Inflammatory macrophage treated with lipopolysaccharide for 1 hour (primary cell): ENCODE data around the gene DHRS1.
"Not testable (repeated sequence)": the region's sequence is repeated elsewhere in the genome, so short reads cannot be mapped to it uniquely, and the experiment has no call there.

Experiments
- DNase-seq, 2 donors: peaks; one replicate each; pipeline ENCODE4 v3.0.0-alpha.2; 2020 to 2022

DHRS1 gene

DNA sequence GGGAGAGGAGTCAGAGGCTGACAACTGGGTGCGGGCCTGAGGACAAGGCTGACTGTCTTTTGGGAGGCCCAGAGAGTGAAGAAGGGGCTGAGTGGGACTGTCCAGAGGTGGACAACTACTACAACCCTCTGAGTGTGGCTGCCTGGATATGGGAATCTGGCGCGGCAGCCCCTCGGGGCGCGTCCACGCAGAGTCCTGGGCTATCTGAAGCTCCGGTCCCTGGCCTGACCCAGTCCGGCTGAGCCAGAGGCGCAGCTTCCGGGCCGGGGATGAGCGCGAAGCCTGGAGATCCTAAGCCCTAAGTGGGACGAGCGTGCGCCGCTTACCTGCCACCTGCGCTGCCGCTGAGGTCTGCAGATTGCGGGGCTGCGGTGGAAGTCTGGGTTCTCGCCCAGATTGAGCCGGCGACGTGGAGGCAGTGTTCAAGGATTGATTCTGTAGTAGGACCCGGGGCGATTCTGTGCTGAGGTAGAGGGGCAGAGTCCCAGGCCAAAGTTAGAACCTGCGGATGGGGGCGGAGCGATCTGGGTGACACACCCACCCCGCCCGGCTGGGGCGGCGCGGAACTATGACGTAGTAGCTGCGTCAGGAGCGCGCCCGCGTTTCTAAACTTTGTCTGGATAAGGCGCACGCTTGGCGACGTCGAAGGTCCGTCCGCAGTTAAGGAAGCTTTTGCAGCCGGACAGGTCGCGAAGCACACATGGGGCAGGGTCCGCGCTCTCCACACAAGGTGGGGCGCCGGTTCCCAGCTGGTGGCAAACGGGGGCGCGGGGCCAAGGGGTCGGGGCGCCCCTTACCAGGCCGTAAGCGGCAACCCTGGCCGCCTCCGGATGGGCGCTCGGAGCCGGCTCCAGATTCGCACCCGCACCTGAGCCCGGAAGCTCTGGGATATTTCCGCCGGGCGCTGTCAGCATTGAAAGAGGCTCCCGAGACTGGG lies at the start of gene DHRS1, which contains the start of gene NOP9:
DHRS1 (minus strand) TSS at position 526 of the 937 bp plus-strand sequence. CDS start 674 bp downstream, outside the sequence.
NOP9 (plus strand) TSS at position 596 of the 937 bp plus-strand sequence; CDS start at position 701, 105 bp downstream.
- peak; percentile 83 to 98 for DNase-seq

DNA sequence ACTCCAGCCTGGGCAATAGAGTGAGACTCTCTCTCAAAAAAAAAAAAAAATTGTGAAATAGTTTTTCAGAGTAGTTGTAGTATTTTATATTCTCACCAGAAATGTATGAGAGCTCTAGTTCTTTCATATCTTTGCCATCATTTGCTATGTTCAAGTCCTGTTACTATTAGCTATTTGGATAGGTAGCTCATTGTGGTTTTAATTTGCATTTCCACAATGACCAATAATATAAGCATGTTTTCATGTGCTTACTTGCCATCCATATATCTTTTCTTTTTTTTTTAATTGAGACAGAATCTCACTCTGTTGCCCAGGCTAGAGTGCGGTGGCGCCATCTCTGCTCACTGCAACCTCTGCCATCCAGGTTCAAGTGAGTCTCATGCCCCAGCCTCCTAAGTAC lies 48.6 kb upstream of the DHRS1 start:
- no peak for DNase-seq

DNA sequence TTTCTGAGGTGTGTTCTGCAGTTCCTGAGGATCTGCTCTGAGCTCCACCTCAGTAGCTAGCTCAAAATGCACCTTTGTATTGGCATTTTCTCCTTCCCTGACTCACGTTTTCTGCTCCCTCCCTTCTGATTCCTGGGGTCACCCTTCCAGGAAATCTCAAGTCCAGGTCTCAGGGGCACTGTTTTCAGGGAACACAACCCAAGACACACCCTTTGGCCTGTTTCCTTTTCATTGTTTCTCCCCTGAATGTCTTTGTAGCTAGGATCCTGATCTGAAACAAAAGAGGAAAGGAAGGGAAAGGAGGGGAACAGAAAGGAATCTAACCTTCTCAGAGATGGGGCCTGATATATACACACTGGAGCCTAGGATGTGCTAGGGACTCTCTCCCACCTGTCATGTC lies 47.6 kb upstream of the DHRS1 start:
- DNase-seq: no peak

DNA sequence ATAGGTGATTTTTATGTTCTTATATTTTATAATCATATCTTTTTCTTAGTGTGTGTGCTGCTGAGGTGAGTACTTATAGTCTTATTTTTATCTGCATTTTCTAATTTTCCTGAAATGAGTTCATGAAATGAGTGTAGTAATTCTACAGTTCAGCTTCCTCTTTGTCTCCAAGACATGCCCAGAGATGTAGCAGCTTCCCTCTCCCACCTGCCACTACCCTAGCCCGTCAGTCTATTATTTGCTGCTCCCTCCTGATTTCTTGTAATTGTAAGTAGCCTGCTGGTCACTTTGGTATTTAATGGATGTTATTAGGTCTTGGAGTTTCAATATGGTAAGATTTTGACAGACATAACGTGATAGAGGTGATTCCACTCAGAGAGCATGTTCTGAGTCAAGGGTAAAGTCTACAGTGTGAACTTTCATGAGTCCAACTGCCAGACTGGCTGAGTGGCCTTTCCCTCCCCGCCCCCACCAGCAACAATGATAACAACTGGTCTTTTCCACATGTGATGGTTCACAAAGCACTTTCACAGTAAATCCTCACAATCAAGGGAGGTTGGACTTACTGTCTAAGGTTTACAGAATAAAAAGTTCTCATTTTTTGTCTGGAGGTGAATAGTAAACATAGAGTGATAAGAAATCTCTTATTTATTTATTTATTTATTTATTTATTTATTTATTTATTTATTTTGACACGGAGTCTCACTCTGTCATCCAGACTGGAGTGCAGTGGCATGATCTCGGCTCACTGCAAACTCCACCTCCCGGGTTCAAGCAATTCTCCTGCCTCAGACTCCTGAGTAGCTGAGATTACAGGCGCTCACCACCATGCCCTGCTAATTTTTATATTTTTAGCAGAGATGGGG lies 44.4 kb upstream of the DHRS1 start:
- DNase-seq: no peak

DNA sequence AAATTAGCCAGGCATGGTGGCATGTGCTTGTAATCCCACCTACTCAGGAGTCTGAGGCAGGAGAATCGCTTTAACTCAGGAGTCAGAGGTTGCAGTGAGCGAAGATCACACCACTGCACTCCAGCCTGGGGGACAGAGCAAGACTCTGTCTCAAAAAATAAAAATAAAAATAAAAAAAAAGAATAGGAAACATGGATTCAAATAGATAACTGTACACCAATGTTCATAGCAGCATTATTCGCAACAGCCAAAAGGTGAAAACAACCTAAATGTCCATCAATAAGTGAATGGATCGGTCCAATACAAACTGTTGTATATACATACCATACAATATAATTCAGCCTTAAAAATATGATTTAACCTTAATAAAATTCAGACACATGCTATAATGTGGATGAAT lies 43.3 kb upstream of the DHRS1 start:
- DNase-seq: no peak

DNA sequence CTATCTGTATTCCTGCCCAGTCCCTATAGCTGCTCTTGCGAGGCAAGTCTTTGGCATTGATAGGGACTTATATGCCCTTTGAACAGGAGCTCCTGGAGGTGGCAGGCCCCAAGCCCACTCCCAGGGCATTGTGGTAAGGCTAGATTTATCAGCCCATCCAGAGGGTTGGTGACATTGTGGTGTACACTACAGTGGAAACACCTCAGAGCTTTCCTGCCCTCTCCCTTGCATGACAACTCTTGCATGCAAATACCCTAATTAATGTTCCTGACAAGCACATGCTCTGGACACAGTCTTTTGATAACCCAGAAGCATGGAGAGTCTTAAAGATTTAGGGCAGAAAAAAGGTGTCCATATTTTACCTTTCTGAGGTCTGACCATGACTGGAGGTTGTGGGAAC lies 41.0 kb upstream of the DHRS1 start:
- DNase-seq: no peak

DNA sequence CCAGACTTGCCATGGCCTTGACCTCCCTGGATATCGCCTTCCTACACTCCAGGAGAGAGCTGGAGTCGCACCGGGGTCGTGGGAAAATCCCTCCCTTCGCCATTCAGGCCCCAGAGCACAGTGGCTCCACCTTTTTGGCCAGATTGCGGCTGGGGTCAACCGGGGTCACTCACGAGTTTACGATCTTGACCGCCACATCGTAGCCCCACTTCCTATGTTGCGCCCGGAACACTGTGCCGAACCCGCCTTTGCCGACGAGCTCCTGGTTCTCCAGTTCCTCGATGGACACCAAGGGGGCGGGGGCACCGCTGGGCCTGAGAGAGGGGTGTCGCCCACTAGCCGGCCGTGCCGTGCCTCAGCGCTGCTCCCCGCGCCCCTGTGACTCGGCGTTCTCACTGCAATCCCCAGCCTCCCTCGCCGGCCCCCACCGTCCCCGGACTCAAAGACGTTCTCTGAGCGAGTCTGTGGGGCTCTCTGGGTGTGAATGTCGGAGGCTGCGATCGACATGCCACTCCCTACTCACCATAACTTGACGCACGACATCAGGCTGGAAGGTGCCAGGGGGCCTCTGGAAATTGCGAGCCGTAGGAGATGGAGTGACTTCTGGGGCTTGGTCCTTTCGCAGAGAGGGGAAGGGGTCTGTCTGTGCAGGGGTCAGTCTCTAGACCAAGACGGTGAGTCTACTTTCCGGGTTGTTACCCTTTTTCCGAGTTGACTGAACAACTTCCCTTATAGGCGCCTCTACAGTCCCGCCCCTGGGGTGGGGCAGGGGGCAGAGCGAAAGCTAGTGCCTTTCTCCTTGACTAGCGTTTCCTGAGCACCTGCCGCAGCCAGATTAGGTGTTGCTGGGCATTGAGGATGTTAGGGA lies 39.9 kb upstream of the DHRS1 start, which contains the start of gene RIPK3:
RIPK3 (minus strand) TSS at position 708 of the 868 bp plus-strand sequence; CDS start at position 543, 165 bp downstream.
- DNase-seq: peak; percentile 50 to 71

DNA sequence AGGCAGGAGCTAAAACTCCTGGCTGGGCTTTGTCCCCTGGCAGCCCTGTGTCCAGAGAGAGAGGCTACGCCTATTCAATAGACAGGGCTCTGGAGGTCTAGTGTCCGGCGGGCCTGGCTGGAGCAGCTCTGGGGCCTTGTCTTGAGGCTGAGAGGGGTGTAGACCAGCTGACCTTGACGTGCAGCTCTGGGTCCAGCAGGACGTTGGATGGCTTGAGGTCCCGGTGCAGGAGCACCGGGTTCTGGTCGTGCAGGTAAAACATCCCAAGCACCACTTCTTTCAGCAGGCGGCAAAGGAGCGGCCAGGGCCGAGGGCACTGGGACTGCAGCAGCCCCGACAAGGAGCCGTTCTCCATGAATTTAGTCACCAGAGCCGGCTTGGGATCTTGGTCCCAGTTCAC lies 39.3 kb upstream of the DHRS1 start:
- no peak for DNase-seq

DNA sequence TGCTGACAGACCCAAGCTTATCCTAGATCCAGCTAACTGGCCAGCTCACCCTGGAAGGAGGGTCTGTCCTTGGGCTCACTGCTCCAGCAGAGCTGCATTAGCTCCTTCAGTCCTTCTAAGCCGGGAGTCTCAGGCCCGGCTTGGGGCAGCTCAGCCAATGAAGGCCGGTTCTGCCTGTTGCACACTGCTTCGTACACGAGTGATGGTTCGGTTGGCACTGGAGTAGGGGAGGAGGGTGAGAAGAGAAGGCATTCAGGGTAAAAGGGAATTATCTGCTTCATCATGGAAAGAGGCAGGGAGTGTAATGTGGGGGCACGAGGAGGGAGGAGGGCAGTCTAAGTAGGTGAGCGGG lies 38.2 kb upstream of the DHRS1 start:
- no peak for DNase-seq

DNA sequence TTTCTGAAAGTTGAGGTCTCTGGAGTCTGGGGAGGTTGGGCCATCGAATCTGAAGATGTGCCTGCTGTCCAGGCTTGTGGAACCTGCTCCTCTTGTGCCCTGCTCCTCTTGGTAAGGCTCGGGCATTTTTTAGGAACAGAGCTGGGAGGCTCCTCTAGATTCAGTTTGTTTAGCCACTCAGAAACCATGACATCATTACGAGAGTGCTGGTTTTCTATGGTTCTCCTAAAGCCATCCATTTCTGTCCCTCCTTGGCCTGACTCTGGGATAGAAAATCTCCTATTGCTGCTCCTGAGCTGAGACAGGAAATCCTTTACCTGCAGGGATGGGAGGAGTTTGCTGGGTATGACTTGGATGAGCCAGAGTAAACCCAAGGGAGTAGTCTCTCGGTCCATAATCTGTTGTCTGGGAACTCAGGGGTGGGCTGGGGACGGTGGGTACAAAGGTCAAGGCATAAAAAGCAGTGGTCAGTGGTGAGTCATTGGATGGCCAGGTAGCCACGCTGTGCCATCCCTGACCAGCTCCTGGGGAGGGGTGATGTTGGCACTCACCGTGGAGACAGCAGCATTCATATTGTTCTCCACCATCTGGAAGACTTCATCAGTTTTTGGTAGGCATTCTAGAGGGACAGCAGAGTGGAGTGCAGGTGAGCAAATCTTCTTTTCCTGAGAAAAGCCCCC lies 37.7 kb upstream of the DHRS1 start:
- no peak for DNase-seq

DNA sequence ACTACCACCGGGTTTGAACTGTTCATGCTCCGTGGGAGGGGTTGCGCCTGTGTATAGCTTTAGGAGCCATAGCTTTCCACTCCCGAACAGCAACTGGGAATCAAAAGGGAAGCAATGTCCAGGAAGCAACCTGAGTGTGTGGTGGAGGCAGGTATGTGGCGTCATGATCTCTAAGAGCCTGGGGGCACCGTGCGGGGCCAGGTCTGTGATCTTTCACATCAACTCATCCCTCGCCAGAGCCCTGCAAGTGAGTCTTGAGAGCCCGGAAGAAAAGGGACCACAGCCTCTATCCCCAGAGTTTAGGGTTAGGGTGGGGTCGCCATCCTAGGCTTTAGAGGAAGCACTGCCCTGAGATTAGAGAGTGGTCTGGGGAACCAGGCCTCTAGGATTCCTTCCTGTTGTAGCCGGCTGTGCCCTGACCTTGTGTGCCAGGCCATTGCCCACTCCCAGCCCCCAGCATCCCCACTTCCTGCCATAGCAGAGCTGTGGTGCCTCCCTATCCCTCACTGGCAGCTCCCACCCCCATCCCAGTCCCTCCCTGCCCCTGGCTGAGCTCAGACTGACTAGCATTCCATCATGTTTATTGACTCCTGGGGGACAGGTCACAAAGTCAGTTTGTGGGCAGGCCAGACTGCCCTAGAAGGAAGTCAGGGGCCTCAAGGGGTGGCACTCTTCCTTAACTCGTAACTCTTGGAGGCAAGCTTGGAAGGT lies 36.0 kb upstream of the DHRS1 start:
- no peak for DNase-seq

DNA sequence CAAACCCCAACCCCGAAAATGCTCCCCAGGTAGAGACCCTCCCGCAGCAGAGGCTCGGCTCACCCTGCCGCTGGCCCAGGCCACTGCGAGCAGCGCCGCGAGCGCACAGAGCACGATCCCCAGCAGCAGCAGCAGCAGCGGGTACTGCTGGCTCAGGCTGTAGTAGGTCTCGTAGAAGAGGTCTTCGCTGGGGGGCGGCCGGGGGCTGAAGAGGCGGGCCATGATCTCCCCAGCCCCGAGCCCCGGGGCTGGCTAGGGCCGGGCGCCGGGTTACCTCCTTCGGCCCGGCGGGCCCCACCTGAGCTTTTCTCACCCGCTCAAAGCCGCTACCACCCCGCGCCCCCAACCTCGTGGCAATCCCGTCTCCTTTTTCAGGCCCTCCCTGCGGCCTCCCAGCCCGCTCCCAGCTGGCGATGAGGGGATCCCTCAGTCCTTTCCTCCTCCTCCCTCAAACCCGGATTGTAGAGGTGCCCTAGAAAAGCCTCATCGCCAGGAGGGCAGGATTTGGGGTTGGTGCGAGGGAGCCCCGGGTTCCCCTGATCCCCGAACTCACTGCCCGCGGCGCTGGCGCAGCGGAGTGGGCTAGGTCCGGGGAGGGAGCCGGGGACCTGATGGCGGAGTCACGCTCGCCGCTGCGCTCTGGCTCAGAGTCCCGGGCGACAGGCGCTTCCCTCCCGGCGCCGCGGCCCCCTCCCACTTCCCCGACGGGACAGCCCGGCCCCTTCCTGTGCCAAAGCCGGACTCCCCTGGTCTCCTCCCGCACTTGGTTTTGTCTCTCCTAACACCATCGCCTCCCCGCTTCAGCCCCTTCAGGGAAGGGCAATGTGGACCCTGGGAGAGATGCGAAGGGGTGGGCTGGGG lies 35.1 kb upstream of the DHRS1 start, which contains the start of gene ADCY4:
ADCY4 (minus strand) TSS at position 641 of the 861 bp plus-strand sequence; CDS start at position 222, 419 bp downstream.
- DNase-seq: no peak

DNA sequence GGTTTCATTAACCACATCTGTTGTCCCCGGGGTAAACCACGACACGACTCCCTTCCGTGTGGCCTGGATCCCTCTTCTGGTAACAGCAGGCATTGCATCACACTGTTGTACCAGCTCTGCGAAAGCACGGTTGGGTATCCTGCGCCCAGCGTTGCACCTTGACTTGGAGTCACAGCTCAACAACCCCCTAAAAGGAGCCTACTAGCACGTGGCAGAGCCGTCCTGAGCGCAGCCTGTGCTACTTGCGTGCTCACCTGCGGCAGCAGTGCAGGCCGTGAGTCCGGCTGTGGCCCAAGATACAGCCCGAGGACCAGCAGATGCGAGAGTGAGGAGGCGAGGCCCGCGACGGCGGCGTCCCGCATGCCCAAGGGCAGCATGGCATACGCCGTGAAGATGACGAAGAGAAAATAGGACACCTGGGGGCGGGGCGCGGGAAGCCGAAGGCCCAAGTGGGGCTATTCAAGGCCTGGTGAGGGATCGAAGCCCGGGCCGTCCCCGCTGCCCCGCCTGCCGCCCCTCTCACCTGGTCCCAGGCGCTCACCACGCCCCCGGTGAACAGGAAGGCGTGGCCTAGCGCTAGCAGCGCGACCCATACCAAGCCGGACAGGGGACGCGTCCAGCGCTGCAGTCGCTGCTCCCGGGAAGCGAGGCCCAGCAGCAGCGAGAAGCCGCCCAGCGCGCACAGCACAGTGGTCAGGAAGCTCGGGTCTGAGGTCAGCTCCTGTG lies 32.9 kb upstream of the DHRS1 start:
- DNase-seq: peak; percentile 38 to 72

DNA sequence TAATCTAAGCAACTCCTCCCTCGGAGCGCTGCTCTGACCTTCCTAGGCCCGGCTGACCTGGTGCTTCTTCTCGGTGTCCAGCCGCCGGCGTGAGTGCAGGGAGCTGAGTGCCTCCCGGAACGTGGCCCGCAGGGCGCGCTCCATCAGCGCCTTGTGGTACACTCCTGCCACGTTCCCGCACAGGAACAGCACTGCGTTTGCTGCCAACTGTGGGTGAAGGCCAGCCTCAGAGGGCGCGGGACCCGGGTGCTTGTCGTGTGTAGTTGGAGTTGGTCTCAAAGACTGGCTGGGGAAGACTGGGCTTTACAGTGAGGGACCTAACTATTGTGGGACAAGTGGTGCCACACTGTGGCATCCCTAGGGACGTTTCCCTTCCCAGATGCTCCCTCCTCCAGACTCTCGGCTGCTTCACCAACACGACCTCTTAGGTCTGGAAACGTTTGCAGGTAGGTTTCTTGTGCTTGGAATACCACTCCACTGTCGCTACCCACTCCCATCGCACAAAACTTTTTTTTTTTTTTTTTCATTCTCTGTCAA lies 32.2 kb upstream of the DHRS1 start:
- DNase-seq: no peak

DNA sequence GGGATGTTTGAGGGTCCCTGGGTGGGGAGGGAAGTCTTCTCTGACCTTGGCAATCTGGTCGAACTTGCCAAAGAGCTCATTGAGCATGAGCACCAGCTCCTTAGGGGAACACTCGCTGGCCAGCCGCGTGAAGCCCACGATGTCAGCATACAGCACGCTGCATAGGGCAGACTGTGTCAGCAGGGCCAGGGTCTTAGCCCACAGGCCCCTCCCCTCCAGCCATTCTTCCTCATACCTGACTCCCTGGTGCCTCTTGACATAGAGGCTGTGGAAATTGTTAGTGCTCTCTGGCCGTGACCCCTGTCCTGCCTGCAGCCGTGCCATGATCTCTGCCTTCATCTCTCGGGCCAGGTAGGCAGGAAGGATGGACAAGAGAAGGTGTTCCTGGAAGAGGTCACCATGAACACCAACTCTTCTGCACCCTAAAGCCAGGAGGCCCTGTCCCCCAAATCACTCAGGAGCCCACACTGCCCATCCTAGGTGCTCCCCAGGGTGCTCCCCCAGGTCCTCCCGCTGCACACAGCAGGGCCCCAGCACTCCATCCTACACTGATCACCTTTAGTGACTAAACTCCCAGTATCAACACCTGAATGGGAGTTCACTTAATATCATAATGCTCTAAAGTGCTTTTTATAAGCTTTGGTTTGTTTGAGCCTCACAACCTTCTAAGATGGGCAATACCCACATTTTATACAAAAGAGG lies 31.5 kb upstream of the DHRS1 start:
- no peak for DNase-seq

DNA sequence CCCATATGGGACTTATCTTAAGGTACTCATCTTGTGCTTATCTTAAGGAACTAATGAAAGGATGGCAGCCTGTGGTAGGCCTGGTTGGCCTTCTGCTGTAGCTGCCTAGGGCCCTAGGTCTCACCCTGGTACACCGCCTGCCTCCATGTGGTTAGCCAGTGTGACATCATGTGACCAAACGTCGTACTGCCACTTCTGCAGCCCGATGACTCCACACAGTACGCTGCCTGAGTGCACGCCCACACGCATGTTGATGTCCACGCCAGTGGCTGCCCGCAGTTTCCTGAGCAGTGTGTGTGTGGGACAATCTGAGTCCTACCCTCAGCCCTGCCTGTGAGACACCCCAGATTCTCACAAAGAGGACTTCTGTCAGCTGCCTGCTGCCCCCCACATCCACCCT lies 30.2 kb upstream of the DHRS1 start:
- peak; percentile 91 to 92 for DNase-seq

DNA sequence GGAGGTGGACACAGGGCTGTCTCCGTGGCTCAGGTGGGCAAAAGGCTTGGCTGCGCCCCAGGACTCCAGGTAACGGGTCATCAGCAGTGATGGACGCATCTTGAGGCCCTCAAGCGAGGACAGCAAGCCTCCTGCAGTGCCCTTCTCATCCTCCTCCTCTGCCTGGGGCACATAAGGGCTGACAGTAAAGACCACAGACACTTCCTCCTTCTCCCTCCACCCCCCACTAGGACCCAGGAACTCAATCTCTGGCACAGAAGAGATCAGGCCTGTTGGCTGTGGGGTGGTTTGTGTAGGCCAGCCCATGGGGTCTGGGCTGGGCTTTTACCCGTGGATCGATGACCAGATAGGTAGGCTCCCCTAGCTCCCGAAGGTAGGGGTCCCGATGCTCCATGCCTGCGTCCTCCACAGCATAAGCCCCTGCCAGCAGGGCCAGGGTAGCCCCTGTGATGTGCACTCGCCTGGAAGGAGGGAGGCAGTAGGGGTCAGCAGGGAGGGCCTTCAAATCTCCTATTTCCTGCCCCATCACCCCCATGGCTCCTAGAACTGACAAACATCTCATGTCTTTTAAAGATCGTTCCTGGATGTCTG lies 29.6 kb upstream of the DHRS1 start:
- DNase-seq: no peak

DNA sequence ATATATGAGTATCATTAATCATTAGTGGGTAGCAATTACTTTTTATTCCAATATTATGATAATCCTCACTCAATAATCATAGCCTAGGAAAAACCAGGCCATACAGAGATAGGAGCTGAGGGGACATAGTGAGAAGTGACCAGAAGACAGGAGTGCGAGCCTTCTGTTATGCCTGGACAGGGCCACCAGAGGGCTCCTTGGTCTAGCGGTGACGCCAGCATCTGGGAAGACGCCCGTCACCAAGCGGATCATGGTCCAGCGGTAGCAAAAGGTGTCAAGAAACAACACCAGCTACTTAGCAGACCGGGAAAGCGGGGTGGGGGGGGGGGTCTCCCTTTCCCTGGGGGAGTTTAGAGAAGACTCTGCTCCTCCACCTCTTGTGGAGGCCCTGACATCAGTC lies 28.3 kb upstream of the DHRS1 start:
- DNase-seq: not testable (repeated sequence)
